ES-I3 (cell line): ENCODE measurements around the gene MLF1.
"Not testable (repeated sequence)": the region's sequence is repeated elsewhere in the genome, so short reads cannot be mapped to it uniquely, and the experiment has no call there.

Experiments
- H3K36me3 ChIP-seq: 2 replicates; pipeline ENCODE4 v1.6.1; 2013; ENCODE audit warnings: mild to moderate bottlenecking, low read length, control low read depth, moderate library complexity; ENCODE audit not compliant: insufficient read depth
- H3K4me1 ChIP-seq: 2 replicates; pipeline ENCODE4 v1.6.1; 2013; ENCODE audit warnings: mild to moderate bottlenecking, control low read depth, low read length; ENCODE audit not compliant: insufficient read depth
- H3K9ac ChIP-seq: 2 replicates; pipeline ENCODE4 v1.6.1; 2013; ENCODE audit warnings: low read depth, mild to moderate bottlenecking, low read length, moderate library complexity
- H3K9me3 ChIP-seq: 2 replicates; pipeline ENCODE4 v1.6.1; 2013; ENCODE audit warnings: mild to moderate bottlenecking, low read length, moderate library complexity; ENCODE audit not compliant: control insufficient read depth, insufficient read depth

Gene MLF1, protein sequence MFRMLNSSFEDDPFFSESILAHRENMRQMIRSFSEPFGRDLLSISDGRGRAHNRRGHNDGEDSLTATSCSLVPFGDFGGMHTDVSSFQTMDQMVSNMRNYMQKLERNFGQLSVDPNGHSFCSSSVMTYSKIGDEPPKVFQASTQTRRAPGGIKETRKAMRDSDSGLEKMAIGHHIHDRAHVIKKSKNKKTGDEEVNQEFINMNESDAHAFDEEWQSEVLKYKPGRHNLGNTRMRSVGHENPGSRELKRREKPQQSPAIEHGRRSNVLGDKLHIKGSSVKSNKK

DNA sequence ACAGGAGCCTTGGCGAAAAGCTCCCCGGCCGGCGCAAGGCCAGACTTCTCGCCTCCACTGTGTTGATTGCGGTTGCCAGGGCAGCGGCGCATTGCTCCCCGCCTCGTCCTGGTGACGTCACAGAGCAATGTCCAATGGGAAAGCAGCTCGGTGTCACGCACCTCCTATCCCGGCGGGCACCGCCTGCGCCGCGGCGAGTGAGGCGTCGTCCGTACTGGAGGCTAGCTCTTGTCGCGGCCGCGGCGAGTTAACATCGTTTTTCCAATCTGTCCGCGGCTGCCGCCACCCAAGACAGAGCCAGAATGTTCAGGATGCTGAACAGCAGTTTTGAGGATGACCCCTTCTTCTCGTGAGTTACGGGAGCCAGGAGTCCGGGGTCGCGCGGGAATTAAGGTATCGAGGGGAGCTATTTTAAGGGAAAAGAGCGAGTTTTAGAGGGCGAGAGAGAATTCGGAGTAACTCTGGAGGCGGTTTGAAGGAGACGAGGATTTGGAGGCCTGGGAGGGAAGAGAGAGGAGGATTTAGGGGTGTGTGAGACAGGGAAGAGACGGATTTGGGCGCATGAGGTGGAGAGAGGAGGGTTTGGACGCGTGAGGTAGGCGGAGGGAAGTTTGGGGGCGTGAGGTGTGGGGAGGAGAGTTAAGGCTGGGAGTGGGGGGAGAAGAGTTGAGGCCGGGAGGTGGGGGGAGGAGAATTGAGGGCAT is at the start of gene MLF1:
MLF1 (plus strand) TSS at position 196 of the 704 bp plus-strand sequence; CDS start at position 303, 107 bp downstream.
- Histone ChIP-seq H3K9ac (peak within 1 kb of the TSS; percentile 96), H3K4me1 (peaks cover 4% of the 10 kb centered on the region; the same call in 1 of the 2 replicates), H3K9me3 (no peaks in the 10 kb centered on the region), H3K36me3 (no peaks in the 10 kb centered on the region)

DNA sequence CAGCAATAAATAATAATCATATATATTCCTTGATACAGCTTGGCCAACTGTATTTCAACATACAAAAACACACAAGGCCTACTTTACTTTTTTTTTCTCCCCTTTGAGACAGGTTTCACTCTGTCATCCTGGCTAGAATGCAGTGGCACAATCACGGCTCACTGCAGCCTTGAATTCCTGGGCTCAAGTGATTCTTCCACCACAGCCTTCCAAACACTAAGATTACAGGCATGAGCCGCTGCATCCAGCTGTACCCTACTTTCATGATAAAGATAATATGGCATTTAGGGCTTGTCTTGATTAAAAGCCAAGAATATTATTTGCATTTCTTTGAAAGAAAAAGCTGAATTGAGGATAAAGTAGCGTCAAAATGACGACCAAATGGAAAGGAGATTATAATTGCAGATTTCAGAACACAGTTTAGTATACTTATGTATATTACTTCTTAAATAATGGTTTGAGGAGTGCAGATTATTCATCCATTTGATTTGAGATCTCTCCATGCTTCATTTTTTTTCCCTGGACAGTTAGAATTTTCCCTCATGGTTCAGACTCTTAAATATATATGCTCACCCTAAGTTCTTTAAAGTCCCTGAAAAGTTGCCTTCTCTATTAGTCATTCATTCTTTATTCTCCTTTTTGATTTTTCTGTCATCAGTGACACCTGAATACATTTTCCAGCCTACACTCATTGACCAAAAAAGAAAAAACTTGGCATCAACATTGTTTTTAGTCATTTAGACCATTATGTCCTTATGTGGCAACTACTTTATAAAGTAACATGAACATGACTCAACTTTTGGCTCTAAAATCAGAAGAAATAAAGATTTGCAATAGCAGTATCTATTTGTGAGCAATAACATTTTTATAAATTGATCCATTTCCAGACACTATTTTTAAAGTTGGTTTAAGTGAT is 48.5 kb upstream of the MLF1 start:
- Histone ChIP-seq H3K9me3 (no peaks in the 10 kb centered on the region; the same call in 1 of the 2 replicates), H3K36me3 (no peaks in the 10 kb centered on the region), H3K4me1 (no peaks in the 10 kb centered on the region), H3K9ac (no peak overlapping the region)

DNA sequence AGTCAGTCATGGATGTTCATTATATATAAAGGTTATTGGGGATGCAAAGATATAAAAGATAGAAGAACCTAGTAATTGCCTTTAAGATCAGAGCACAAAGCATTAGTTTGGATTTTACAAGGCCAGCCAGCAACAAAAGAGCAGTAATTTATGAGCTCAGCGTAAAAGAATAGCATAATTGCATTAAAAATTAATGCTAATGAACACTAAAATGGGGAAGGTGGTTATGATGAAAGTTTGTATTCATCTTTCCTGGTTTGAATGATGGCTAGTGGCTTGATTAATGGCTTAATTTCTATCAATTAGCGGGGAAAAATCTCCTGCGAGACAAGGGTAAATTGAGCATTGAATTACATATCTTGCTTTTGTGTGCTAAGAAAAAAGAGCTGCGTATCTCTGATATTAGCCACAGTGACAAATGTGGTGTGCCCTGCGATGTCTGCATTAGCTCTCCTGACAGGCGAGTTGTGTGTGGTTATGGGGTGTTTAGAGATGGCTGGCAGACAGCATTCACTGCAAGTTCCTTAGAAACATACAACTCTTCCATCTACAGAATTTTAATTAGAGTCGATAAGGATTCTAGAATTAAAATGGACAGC is 42.8 kb upstream of the MLF1 start:
- no peak overlapping the region for H3K9ac ChIP-seq
- H3K36me3 ChIP-seq: no peaks in the 10 kb centered on the region
- no peaks in the 10 kb centered on the region for H3K4me1 ChIP-seq
- H3K9me3 ChIP-seq: no peaks in the 10 kb centered on the region

DNA sequence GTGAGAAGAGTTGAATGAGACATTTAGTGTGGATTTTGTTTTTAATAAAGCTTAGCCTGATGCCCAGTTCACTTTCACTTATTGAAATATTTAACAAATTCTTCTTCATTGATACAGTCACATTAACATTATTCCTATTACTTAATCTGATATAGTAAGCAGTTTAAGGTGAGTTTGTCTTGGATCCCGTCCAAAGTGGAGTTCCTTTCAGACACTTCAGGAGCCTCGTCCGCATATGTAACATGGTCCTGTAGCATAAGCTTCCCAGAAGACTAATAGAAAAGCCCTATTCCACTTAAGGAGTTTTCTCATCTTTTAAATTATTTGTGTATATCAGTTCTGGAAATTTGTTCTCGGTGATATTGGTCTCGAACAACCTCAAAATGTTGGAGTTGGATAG is 39.7 kb upstream of the MLF1 start:
- Histone ChIP-seq H3K9me3 (no peaks in the 10 kb centered on the region), H3K4me1 (no peaks in the 10 kb centered on the region), H3K9ac (no peak overlapping the region), H3K36me3 (no peaks in the 10 kb centered on the region)

DNA sequence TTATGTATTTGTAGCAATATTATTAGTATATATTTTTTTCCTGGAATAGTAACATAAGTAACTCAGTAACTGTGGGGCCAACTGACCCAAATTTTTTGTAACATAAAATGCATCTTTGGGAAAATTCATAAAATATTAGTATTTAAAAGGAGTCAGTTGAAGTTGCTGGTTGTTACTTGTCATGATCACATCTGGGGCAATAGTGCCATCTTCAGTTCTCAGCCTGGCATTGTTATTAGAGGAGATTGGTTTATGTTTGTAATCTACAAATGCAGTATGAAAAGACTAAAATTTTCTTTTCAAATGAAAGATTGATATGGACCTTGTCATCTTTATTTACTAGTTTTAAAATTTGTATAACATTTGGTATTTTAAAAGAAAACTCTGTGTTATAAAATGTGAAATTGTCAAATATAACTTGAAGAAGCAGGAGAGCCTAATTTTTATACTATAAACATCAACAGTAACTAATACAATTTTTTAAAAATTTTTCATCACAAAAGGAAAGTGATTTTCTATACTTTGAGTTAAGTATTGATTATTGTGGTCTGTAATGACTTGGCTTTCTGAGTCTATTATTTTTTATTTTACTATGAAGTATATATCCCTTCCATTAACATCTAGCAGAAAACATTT is 38.8 kb upstream of the MLF1 start:
- Histone ChIP-seq H3K4me1 (no peaks in the 10 kb centered on the region), H3K36me3 (no peaks in the 10 kb centered on the region), H3K9me3 (no peaks in the 10 kb centered on the region), H3K9ac (no peak overlapping the region)

DNA sequence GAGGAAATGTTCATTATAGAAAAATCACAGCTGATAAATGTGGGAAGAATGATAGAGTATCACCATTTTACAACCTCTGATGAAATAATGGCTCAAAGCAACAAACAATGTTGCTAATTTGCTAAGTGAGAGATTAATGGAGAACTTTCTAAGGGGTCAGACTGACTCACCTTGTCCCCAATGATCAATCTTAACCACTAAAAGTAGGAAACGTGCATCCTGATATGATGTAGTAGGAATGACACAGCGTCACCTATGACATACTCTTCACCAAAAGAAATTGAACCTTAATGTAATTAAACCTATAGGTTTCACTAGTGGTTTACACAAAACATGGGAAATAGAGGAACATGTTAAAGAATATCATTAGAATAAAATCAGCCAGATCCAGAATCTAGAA is 35.1 kb upstream of the MLF1 start:
- Histone ChIP-seq H3K4me1 (no peaks in the 10 kb centered on the region), H3K9ac (no peak overlapping the region), H3K36me3 (no peaks in the 10 kb centered on the region), H3K9me3 (no peaks in the 10 kb centered on the region)

DNA sequence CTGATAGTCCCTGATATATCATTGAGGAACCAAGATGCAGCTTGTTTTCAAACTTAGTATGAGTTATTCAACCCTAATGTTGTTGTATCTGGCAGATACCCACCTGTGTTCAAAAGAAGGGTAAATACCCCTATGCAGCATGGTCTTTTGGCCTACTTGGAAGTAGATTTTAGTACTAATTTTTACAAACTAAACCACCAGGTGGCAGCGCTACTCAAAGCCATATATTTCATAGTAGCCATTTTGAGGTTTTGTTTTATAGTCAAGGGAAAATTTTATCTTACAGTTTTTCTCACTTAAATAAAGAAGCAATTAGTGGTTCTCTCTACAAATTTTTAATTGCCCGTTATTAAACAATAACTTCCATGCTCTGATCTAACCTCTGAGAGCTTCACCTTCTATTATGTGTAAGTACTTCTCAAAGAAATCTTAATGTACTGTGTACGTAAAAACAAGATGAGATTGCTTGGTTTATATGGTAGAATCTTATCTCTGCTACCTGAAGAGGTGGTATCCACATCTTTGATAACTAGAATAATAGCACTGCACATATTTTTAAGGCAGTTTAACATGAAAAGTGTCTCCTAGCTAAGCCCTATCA is 31.5 kb upstream of the MLF1 start:
- Histone ChIP-seq H3K36me3 (no peaks in the 10 kb centered on the region), H3K9ac (no peak overlapping the region), H3K9me3 (no peaks in the 10 kb centered on the region), H3K4me1 (no peaks in the 10 kb centered on the region)

DNA sequence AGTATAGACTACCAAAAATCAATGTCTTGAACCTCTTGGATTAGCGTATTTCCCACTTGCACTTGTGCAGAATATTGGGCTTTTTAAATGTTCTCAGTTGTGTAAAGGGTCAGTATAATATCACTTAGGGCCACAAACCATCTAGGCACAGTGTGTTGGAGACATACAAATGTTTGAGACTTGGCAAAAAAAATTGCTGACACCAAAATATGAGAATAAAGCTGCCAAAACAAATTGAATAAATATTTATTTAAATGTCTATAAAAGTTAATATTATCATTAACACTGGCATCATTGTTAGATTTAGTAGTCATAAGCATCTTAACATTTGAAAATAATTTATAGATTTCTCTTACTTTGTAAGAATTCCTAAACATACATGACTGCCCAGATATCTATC is 30.9 kb upstream of the MLF1 start:
- H3K4me1 ChIP-seq: no peaks in the 10 kb centered on the region
- no peaks in the 10 kb centered on the region for H3K36me3 ChIP-seq
- no peak overlapping the region for H3K9ac ChIP-seq
- H3K9me3 ChIP-seq: no peaks in the 10 kb centered on the region

DNA sequence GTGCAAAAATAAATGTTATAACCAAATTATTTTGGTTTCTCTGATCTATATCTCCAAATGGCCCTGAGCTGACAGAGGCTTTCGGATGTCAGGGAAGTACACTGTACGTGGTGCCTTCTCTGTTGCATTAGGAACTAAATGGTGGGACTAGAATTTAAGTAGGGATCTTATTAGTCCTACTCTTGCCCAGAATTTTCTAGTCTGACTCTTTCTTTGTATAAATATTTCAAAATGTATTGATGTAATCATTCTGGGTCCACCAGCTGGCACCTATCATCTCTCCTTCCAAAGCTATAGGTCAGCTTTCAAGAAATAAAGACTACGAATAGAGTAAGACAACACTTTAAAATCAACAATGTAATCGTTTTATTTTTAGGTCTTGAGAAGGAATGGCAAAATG is 22.3 kb upstream of the MLF1 start:
- H3K36me3 ChIP-seq: no peaks in the 10 kb centered on the region
- no peak overlapping the region for H3K9ac ChIP-seq
- H3K9me3 ChIP-seq: no peaks in the 10 kb centered on the region
- H3K4me1 ChIP-seq: no peaks in the 10 kb centered on the region

DNA sequence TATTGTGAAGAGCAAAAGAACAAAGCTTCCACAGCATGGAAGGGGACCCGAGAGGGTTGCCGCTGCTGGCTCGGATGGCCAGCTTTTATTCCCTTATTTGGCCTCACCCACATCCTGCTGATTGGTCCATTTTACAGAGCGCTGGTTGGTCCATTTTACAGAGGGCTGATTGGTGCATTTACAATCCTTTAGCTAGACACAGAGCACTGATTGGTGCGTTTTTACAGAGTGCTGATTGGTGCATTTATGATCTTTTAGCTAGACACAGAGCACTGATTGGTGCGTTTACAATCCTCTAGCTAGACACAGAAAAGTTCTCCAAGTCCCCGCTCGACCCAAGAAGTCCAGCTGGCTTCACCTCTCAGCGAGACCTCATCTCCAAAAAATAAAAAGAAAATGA is 21.1 kb upstream of the MLF1 start:
- not testable (repeated sequence) for H3K9me3 ChIP-seq, H3K4me1 ChIP-seq, H3K9ac ChIP-seq, H3K36me3 ChIP-seq

DNA sequence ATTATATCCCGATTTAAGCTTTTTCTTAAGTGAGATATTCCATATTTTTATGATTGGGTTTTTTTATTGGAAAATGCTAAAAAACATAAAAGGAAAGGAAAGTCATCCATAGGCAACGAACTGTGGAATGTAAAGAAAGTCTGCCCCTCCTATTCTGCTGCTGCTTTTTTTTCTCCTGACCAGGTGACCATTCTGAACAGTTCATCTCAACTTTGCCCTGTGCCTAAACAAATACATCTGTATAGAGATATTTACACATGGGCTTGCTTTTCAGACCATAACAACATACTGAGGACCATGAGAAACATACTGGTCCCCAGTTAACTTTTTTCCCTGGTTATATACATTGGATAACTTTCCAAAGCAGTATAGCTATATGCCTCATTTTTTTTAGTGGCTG is 18.9 kb upstream of the MLF1 start:
- Histone ChIP-seq H3K36me3 (no peaks in the 10 kb centered on the region), H3K9ac (no peak overlapping the region), H3K4me1 (no peaks in the 10 kb centered on the region), H3K9me3 (peaks cover 6% of the 10 kb centered on the region)

DNA sequence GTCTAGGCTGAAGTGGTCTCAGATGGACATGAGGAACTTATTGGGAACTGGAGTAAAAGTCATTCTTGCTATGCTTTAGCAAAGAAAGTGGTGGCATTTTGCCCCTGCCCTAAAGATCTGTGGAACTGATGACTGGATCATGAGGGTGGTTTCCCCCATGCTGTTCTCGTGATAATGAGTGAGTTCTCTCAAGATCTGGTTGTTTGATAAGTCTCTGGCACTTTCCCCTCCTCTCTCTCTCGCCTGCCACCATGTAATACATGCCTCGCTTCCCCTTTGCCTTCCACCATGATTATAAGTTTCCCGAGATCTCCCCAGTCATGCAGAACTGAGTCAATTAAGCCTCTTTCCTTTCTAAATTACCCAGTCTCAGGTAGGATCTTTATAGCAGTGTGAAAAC is 11.5 kb upstream of the MLF1 start:
- H3K9me3 ChIP-seq: peaks cover 6% of the 10 kb centered on the region
- H3K4me1 ChIP-seq: no peaks in the 10 kb centered on the region
- H3K36me3 ChIP-seq: no peaks in the 10 kb centered on the region
- H3K9ac ChIP-seq: no peak overlapping the region

DNA sequence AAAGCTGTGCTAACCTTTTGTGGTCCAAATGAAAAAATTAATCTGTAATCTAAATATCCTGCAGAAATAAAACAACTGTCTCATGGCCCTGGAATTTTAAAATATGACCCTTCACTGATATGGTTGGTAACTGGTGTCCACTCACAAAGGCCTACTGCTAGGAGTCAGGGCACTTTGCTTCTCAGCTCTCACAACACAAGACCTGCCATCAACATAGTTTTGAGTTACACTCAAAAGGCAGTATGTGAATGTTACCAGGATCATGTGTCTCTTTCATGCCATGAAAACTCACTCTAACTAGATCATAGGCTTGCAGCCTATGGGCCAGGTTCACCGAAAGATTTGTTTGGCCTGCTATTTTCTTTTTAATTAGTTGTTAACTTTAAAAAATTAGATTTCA is 10.0 kb upstream of the MLF1 start:
- H3K4me1 ChIP-seq: no peaks in the 10 kb centered on the region
- no peak overlapping the region for H3K9ac ChIP-seq
- H3K9me3 ChIP-seq: peaks cover 6% of the 10 kb centered on the region
- no peaks in the 10 kb centered on the region for H3K36me3 ChIP-seq
